GOT3 (cell line): ENCODE data around the gene ADAD1.
"Not testable (repeated sequence)": the region's sequence is repeated elsewhere in the genome, so short reads cannot be mapped to it uniquely, and the experiment has no call there.

ENCODE experiments used
- DNase-seq: peaks from one replicate; lab custom pipeline; 2025; ENCODE audit warnings: mixed read lengths; lab: John Stamatoyannopoulos, UW

The ADAD1 gene

DNA sequence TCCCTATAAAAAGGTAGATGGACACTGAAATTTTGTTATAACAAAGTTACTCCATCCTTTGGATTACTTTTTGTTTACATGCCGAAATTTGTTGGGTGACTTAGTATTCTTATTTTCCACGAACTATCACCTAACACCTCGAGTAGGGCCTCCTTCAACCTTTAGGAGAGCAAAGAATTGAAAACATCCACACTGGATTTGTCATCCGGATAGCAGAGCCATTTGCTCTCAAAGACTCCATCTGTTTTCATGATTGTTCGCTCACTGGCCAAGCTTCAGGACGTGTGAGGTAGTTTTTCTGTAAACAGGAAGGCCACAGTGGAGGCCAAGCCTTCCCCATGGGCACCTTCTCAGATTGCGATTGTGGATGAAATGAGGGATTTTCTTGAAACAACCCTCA lies at the start of gene ADAD1:
ADAD1 (plus strand) TSS at position 301 of the 400 bp plus-strand sequence. CDS start 1,059 bp downstream, outside the sequence.
- DNase-seq = no peak

DNA sequence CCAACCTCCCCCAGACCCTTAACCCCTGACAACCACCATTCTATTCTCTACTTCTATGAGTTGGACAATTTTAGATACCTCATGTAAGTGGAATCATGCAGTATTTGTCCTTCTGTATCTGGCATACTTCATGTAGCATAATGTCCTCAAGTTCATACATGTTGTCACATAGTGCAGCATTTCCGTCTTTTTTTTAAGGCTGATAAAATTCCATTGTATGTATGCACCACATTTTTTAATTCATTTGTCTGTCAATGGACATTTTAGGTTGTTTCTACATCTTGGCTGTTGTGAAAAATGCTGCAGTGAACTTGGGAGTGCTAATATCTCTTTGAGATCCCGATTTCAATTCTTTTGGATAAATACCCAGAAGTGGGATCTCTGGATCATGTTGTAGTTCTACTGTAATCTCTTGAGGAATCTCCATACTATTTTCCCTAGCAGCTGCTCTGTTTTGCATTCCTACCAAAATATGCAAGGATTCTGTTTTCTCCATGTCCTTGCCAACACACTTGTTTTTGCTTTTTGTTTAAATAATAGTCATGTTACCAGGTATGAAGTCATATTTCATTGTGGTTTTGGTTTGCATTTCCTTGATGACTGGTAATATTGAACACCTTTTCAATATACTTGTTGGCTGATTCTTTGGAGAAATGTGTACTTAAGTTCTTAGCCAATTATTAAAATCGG lies 48.8 kb upstream of the ADAD1 start:
- no peak for DNase-seq

DNA sequence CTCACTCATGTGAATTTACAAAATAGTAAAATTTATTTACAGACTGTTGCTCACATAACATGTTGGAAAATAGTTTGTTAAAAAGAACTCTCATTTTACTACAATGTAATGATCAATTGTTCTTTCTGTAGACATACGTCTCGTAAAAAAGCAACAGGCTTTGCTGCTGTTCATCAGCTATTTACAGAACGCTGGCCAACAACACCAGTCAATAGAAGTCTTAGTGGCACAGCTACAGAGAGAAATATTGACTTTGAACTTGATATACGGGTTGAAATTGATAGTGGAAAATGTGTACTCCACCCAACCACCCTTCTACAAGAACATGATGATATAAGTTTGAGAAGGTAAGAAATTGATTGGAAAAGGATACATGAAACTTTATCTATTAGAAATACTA lies 47.6 kb upstream of the ADAD1 start:
- DNase-seq = no peak

DNA sequence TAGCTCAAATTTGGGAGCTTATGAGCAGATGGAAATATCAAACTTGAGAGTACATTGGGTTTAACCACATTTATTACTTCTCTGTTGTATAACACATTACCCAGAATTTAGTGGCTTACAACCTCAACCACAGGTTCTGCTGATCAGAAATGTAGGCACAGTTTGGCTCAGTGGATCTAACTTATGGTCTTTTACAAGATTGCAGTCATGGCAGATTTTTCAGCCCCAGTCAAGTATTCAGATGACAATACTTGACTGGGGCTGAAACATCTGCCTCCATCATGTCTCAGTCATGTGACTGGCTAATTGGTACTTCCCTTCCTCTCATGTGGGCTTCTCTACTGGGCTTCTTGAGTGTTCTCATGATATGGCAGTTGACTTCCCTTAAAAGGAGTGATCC lies 44.0 kb upstream of the ADAD1 start:
- DNase-seq = no peak

DNA sequence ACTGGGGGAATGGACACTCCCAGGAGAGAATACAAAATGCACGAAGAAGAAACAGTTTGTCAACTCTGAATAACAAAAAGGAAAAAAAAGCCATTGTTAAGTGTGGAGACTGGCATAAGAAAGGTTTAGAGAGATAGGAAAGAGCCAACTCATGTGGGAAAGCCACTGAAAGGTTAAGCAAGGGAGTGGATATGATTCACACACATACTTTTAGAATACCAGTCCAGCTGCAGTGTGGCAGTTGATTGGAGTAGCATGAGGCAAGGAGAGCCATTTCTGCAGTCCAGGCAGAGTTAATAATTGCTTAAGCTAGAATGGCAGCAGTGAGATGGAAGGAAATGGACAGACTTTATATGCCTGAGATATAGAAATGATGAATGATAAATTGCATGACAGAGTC lies 36.9 kb upstream of the ADAD1 start:
- DNase-seq = no peak

DNA sequence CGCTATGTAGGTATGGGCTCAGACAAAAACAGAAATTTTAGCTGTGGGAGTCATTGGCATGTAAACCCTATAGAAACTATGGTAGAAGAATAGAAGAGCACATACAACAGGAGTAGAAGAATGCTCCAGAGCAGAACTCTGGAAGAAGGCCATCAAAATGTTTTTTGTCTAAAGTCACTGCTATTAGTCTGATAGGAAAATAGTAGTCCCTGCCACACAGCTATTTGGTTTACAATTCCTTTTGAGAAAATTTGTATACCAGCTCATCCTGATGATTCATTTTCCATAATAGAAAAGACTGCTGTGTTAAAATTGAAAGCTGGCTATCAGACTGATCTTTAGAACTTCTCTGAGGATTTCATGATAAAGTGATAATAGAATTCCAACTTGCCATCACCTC lies 32.8 kb upstream of the ADAD1 start:
- no peak for DNase-seq

DNA sequence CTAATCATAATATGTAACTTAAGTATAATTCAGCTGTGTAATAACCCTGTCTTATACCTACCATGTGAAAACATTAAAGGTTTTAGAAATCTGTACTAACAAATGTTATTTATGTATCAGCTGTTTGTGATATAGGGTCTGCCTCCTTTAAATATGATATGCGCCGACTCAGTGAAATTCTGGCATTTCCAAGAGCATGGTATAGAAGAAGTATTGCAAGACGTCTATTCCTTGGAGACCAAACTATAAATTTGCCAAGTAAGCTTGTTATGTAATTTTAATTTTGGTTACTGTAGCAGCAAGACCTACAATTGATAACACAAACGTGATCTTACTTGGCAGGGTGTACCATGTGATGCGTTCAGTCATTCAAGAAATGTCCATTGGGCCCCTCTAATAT lies 32.3 kb upstream of the ADAD1 start:
- DNase-seq = no peak

DNA sequence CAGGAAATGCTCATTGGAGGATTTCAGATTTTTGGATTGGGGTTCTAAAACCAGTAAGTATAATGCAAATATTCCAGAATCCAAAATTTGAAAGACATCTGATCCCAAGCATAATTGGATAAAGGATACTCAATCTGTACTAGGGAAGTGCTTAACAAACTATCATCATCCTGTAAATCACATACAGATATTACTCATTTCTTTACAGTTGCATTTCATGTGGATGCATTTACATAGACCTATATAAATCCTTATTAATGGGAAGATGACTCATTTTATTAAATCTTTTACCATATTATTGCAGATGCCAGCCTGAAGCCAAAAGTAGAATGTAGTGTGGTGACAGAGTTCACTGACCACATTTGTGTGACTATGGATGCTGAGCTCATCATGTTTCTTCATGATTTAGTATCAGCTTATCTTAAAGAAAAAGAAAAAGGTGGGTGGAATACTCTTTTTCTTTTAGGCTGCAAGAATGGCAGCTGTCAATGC lies 22.4 kb upstream of the ADAD1 start:
- DNase-seq = no peak

DNA sequence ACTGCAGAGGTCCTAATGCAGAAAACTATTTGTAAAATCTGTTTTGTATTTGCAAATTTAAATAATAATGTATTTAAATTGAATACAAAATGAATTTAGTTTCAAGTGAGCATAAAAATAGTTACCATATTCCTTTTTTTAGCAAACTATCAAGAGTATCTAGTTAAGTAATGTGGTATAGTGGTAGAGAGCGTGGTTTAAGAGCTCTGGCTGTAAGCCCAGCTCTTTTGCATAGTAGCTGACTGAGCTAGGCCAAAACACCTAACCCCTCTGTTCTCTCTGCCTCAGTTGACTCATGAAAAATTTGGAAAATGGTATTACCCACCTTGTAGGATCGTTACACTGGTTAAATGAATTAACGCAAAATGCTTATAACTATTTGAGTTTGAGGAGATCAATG lies 18.1 kb upstream of the ADAD1 start:
- no peak for DNase-seq

DNA sequence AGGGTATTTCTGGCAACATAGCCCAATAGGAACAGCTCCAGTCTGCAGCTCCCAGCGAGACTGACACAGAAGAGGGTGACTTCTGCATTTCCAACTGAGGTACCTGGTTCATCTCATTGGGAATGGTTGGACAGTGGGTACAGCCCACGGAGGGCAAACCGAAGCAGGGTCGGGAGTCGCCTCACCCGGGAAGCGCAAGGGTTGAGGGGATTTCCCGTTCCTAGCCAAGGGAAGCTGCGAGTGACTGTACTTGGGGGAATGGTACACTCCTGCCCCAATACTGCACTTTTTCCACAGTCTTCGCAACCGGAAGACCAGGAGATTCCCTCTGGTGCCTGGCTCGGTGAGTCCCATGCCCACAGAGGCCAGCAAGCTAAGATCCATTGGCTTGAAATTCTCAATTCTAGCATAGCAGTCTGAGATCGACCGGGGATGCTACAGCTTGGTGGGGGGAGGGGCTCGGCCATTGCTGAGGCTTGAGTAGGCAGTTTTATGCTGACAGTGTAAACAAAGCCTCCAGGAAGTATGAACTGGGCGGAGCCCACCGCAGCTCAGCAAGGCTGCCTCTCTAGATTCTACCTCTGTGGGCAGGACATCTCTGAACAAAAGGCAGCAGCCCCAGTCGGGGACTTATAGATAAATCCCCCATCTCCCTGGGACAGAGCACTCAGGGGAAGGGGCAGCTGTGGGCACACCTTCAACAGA lies 14.0 kb upstream of the ADAD1 start:
- no peak for DNase-seq

DNA sequence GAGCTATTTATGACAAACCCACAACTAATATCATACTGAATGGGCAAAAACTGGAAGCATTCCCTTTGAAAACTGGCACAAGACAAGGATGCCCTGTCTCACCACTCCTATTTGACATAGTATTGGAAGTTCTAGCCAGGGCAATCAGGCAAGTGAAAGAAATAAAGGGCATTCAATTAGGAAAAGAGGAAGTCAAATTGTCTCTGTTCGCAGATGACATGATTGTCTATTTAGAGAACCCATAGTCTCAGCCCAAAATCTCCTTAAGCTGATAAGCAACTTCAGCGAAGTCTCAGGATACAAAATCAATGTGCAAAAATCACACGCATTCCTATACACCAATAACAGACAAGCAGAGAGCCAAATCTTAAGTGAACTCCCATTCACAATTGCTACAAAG lies 10.0 kb upstream of the ADAD1 start:
- DNase-seq = not testable (repeated sequence)

DNA sequence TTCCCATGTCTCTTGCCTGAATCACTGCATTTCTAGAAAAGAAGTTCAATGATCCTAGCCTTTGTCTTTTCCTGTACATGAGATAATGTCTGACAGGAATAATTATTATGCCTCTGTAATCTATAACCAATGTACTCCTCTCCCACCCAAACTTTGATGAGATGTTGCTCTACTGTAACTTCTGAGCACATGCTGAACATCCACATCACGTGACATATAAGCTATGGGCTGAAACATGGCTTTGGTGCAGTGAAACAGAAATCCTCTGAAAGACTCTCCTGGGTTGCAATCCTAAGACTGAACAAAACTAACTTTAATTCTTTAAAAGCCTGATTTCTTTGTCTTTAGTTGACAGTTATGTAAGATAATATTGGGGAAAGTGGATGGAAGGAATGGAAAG lies 1.5 kb upstream of the ADAD1 start:
- DNase-seq = no peak

DNA sequence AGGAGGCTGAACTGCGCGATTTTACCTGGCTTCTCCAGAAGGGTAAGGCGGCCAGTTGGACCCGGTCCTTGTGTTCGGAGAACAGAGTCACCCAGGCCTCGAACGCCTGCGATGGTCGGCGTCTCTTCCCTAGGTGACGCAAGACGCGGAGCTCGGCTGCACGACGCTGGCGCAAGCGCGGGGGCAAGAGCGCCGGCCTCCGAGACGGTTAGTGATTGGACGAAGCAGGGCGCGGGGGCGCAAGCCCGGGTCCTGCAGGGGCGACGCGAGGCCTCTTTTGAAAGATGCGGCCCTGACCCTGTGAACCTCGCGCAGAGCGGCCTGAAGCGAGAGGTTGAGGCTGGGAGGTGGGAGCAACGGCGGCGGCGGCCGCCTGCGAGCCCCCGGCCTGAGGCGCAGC lies 428 bp downstream of the ADAD1 start:
- no peak for DNase-seq

DNA sequence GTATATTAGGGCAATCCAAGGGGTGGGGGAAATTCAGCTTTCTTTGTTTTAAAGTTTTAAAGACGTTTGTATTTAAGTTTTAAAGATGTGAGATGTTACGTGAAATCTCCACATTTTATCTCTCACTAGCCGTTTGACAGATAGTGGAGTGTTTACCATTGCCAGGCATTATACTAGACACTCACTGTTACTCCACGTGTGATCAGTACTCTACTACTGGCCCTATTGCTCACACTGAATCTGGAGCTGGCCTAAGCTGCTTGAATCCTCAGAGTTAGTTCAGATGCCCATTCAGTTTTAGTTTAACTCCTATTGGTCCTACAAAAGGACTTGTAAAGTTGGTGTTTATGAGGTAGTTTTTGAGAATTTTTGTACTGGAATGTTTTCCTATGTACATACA lies 4.5 kb downstream of the ADAD1 start:
- no peak for DNase-seq

DNA sequence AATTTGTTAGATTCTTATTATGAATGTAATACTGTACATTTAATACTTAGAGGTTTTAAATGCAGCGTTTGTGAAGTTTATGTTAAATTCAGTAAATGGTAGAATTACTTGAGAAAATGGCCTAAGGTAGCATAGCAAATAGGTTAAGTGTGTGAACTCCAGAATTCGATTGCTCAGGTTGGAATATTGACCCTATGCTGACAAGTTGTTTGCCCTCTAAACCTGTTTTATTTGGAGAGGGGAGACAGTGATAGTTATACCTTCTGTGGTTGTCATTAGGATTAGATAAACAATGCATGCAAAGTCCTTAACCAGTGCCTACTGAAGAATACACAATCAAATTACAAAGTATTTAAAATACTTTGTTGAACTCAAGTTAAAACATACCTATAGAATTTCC lies 5.4 kb downstream of the ADAD1 start:
- DNase-seq = no peak

DNA sequence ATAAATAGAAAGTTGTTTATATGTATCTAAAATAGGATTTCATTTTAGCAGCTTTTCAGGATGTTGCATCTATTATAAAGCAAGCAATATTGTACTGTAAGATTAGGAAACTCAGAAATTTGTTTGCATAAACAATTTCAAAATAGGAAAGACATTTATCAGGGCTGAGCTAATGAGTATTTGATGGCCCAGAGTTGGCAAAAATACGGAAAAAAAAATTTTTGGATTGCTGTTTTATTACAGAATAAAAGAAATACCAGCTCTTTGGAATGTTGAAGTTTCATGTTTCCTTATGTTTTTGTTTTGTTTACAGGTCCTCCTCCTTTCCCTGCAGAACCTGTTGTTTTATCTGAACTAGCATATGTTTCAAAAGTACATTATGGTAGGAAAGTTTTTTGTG lies 14.5 kb downstream of the ADAD1 start:
- no peak for DNase-seq

DNA sequence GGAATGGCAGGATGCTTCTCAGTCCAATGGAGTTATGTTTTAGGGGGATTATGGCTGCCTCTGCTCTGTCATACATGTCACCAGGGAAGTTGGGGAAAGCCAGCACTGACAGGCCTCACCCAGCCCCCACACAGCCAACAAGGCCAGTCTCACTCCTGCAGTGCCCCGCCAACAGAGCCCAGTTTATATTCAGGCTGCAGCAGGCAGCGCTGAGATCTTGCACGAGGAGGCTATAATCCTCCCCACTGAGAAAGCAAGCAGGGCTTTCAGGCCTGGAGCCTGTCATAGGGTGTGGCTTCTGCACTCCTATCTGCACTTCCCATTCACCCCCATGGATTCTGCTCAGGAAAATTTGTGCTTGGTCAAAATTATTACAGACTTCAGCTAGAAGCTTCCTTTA lies 25.1 kb downstream of the ADAD1 start:
- DNase-seq = no peak

DNA sequence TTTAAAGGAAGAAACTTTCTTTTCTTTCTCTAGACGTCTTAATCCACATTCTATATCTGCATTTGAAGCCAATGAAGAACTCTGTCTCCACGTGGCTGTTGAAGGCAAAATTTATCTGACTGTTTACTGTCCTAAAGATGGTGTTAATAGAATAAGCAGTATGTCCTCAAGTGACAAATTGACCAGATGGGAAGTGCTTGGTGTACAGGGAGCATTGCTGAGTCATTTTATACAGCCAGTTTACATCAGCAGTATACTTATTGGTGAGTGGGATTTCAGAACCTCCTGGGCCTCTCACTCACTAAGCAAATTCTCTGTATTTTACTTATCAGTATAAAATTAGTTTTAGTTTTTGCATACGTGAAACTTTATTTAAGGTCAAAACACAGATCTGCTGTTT lies 33.7 kb downstream of the ADAD1 start:
- DNase-seq = no peak

DNA sequence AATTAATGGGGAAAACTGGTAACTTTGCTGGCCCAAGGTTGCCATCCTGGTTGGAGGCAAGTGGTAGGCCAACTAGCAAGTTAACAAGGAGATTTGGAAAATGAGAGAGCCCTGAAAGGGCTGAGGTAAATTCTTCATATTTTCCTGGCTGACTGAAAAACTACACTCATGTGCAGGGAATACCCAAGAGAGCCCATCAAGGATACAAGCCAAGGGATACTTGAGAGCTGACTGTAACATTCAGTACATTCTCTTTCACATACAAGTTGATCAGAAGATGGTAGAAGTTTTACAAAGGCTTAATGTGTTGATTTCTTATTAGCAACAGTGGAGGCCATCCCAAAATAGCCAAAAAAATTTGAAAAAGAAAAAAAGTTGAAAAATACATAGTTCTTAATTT lies 44.4 kb downstream of the ADAD1 start:
- no peak for DNase-seq

DNA sequence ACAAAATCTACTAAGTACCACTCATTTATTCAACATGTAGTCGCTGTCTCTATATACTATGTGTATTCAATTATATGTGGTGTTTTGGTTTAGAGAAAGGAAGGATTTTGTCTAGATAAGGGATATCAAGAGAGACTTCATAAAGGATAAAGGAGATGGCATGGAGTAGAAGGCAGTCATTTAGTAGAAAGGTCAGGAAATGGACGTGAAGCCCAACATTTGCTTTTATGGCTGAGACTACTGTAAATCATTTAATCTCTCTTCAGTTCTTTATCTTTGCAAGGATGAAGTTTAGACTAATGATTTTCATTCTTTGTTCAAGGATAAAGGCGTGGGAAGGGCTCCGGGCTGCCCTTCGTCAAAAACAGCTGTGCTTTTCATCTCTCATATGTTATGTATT lies 52.5 kb downstream of the ADAD1 start:
- no peak for DNase-seq

DNA sequence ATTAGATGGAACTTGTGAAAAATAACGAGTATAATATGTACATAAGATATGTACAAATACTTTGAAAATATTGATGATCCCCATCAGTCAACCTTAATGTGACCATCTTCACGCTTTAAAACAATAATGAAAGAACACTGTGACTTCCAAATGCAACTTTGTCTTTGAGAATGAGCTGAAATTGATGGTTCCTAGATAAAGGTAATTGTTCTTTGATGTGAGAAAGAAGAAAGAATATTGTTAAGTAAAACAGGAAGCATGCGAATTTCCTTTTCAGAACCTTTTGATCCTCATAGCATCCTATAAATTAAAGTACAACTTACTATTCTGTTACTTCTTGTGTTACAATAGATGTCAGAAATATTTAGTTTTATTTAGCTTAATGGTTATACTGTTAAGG lies 55.5 kb downstream of the ADAD1 start:
- DNase-seq = no peak

DNA sequence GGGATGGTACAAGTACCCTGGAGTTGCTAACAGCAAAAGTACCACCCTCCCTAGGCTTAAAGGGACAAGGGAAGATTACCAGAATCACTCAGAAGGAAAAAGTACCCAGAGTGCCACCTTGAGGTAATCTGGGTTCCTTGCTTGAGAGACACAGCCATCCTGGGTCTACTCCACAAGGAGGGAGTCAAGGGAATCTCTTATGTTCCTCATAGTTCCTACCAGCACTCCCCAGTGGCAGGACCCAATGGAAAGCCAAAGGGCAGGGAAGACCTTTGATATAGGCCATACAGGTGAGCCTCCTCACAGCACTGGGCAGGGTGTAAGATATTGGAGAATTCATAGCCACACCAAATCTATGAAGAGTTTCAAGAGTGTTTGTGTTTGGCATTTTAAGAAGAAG lies 72.0 kb downstream of the ADAD1 start:
- no peak for DNase-seq

DNA sequence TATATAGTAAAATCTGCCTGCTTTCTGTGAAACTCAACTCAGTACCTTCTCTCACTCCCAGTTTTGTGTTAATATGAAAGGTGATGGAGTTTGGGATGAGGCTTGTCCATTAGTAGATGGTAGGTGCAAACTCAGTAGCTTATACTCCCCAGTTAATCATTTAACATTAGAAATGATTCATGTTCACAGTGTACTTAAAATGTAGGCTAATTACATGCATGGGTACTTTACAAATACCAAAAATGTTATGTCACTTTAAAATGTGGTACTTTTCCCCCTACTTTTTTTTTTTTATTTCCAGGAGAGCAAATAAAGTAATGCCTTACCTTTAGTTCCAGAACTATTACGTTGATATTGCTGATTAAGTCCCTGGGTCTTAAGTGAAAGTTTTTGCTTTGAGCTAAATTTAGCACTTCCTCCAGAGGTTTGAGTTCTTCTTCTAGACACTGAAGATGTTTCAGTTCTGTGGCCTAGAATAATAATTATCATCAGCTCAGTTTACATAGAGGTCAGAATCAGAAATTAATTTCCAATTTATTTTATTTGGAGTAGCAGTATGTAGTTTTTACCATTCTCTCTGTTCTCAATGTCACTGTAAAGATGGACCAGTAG lies 74.7 kb downstream of the ADAD1 start:
- no peak for DNase-seq
